ENCODE measurements around the gene ALMS1.

Gene ALMS1

GRCh38 chr2:73423913-73424312 lies 38.3 kb downstream of the ALMS1 start:
- TF ChIP-seq CTCF (IDR thresholded peaks at IDR 0.05): no peak
- H3K36me3 ChIP-seq: peaks cover 10% of the 10 kb centered on the region
- H3K27ac ChIP-seq: no peak overlapping the region
- no peaks in the 10 kb centered on the region for H3K9me3 ChIP-seq
- no peak overlapping the region for H3K4me3 ChIP-seq (ENCODE audit: low read depth in 1 of 2, low read length in 1 of 2)
- H3K4me1 ChIP-seq (ENCODE audit: control insufficient read depth in 1 of 2, insufficient read depth in 1 of 2, low read depth in 1 of 2, low read length in 1 of 2): no peaks in the 10 kb centered on the region
- no peaks in the 10 kb centered on the region for H3K27me3 ChIP-seq

DNA sequence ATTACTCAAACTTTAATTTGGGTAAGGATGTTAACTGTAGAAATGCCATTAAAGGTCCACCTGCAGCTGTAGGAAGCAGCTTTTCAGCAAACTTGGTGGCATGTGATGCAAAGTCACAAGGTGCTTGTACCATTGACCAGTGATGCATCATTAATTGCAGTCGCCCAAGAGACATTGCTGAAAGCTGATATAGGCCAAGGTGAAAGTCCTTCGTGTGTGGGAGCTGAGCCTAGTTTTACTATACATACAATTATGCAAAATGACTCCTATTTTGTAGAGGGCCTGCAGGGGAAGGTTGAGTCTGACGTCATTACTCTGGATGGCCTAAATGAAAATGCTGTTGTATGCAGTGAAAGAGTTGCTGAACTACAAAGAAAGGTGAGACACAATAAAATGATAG lies 40.5 kb downstream of the ALMS1 start:
- Histone ChIP-seq H3K27me3 (no peaks in the 10 kb centered on the region), H3K27ac (no peak overlapping the region), H3K9me3 (no peaks in the 10 kb centered on the region), H3K4me3 (ENCODE audit: low read depth in 1 of 2, low read length in 1 of 2) (no peak overlapping the region), H3K4me1 (ENCODE audit: control insufficient read depth in 1 of 2, insufficient read depth in 1 of 2, low read depth in 1 of 2, low read length in 1 of 2) (no peaks in the 10 kb centered on the region), H3K36me3 (peaks cover 10% of the 10 kb centered on the region)
- TF ChIP-seq CTCF (IDR thresholded peaks at IDR 0.05): no peak

DNA sequence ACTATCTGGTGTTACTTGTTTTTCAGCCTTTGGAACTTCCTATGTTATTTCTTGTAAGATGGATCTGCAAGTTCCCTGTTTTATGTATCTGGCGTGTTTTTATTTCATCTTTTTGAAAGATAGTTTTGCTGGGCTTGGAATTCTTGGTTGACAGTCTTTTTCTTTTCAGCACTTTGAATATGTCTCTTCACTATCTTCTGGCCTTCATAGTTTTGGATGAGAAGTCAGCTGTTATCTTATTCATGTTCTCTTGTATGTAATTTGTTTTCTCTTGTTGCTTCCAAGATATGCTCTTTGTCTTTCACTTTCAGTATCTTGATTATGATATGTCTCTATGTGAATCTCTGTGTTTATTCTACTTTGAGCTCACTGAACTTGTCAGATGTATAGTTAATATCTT lies 50.4 kb downstream of the ALMS1 start:
- no peak for TF ChIP-seq CTCF (IDR thresholded peaks at IDR 0.05)
- H3K27me3 ChIP-seq: no peaks in the 10 kb centered on the region
- H3K9me3 ChIP-seq: no peaks in the 10 kb centered on the region
- no peak overlapping the region for H3K27ac ChIP-seq
- peaks cover 10% of the 10 kb centered on the region for H3K36me3 ChIP-seq
- no peaks in the 10 kb centered on the region for H3K4me1 ChIP-seq (ENCODE audit: control insufficient read depth in 1 of 2, insufficient read depth in 1 of 2, low read depth in 1 of 2, low read length in 1 of 2)
- no peak overlapping the region for H3K4me3 ChIP-seq (ENCODE audit: low read depth in 1 of 2, low read length in 1 of 2)

GRCh38 chr2:73444202-73444601 lies 58.6 kb downstream of the ALMS1 start:
- Histone ChIP-seq H3K9me3 (no peaks in the 10 kb centered on the region), H3K4me1 (ENCODE audit: control insufficient read depth in 1 of 2, insufficient read depth in 1 of 2, low read depth in 1 of 2, low read length in 1 of 2) (no peaks in the 10 kb centered on the region), H3K4me3 (ENCODE audit: low read depth in 1 of 2, low read length in 1 of 2) (no peak overlapping the region), H3K36me3 (peaks cover 10% of the 10 kb centered on the region), H3K27ac (no peak overlapping the region), H3K27me3 (no peaks in the 10 kb centered on the region)
- no peak for TF ChIP-seq CTCF (IDR thresholded peaks at IDR 0.05)

DNA sequence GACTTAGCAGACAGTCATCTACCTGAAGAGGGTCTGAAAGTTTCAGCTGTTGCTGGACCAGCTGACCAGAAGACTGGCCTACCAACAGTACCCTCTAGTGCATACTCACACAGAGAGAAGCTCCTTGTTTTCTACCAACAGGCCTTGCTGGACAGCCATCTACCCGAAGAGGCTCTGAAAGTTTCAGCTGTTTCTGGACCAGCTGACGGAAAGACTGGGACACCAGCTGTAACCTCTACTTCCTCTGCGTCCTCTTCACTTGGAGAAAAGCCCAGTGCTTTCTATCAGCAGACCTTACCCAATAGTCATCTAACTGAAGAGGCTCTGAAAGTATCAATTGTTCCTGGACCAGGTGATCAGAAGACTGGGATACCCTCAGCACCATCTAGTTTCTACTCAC lies 63.2 kb downstream of the ALMS1 start:
- Histone ChIP-seq H3K27me3 (no peaks in the 10 kb centered on the region), H3K4me1 (ENCODE audit: control insufficient read depth in 1 of 2, insufficient read depth in 1 of 2, low read depth in 1 of 2, low read length in 1 of 2) (no peaks in the 10 kb centered on the region), H3K27ac (no peak overlapping the region), H3K36me3 (peaks cover 10% of the 10 kb centered on the region), H3K9me3 (no peaks in the 10 kb centered on the region), H3K4me3 (ENCODE audit: low read depth in 1 of 2, low read length in 1 of 2) (no peak overlapping the region)
- TF ChIP-seq CTCF (IDR thresholded peaks at IDR 0.05): no peak

GRCh38 chr2:73449404-73449803 lies 63.8 kb downstream of the ALMS1 start:
- H3K4me1 ChIP-seq (ENCODE audit: control insufficient read depth in 1 of 2, insufficient read depth in 1 of 2, low read depth in 1 of 2, low read length in 1 of 2): no peaks in the 10 kb centered on the region
- no peak overlapping the region for H3K4me3 ChIP-seq (ENCODE audit: low read depth in 1 of 2, low read length in 1 of 2)
- H3K9me3 ChIP-seq: no peaks in the 10 kb centered on the region
- H3K27me3 ChIP-seq: no peaks in the 10 kb centered on the region
- H3K27ac ChIP-seq: no peak overlapping the region
- peaks cover 10% of the 10 kb centered on the region for H3K36me3 ChIP-seq
- no peak for TF ChIP-seq CTCF (IDR thresholded peaks at IDR 0.05)
